Glutamatergic neuron (in vitro differentiated cells): ENCODE data around the gene GGNBP2. TPM values are rescaled to one million over a fixed set of nuclear protein-coding genes. Genes with fewer than 3 reads are reported as not detected.
A peak's percentile ranks its signal among the peaks of the same experiment; 100 is the strongest.

ENCODE experiments used
- DNase-seq: peaks from one replicate; pipeline ENCODE4 v3.0.0; 2022
- H3K27ac Mint-ChIP-seq: one replicate; pipeline ENCODE4 v1.8.0; 2020; ENCODE audit warnings: mild to moderate bottlenecking, mixed read lengths, inconsistent platforms; ENCODE audit not compliant: unreplicated experiment
- H3K27me3 Mint-ChIP-seq: one replicate; pipeline ENCODE4 v1.8.0; 2020; ENCODE audit warnings: mild to moderate bottlenecking, moderate library complexity, mixed read lengths, inconsistent platforms; ENCODE audit not compliant: unreplicated experiment
- H3K36me3 Mint-ChIP-seq: one replicate; pipeline ENCODE4 v1.8.0; 2020; ENCODE audit warnings: mild to moderate bottlenecking, mixed read lengths, inconsistent platforms; ENCODE audit not compliant: unreplicated experiment
- H3K4me1 Mint-ChIP-seq: one replicate; pipeline ENCODE4 v1.8.0; 2020; ENCODE audit warnings: mild to moderate bottlenecking, low read depth, mixed read lengths, inconsistent platforms; ENCODE audit not compliant: unreplicated experiment
- H3K4me3 Mint-ChIP-seq: one replicate; pipeline ENCODE4 v1.8.0; 2020; ENCODE audit warnings: mild to moderate bottlenecking, mixed read lengths, inconsistent platforms; ENCODE audit not compliant: unreplicated experiment
- H3K9me3 Mint-ChIP-seq: one replicate; pipeline ENCODE4 v1.8.0; 2020; ENCODE audit warnings: mild to moderate bottlenecking, moderate library complexity, mixed read lengths, inconsistent platforms; ENCODE audit not compliant: unreplicated experiment
- total RNA-seq: library from RNA; stranded (reverse); fragmentation: NEBNext Ultra II Directional; extraction: Animal tissue kit (Norgen Biotek cat#: 25700); gene quantifications from one replicate; pipeline ENCODE4 v1.2.1, GENCODE V29; 2021; ENCODE audit not compliant: unreplicated experiment
- TF ChIP-seq, protein P1 (sequence below): fragments of 200-600 bp; sonication (generic); IDR thresholded peaks from one replicate; pipeline ENCODE4 v1.5.0; 2021; ENCODE audit not compliant: partially characterized antibody, unreplicated experiment

The GGNBP2 gene
- total RNA-seq, 1 donor from 2014 or later: 105 TPM

- peaks cover 2% of the 10 kb centered on the region for H3K4me1 Mint-ChIP-seq
- H3K27me3 Mint-ChIP-seq: peaks cover 4% of the 10 kb centered on the region
- TF ChIP-seq, protein P1, sequence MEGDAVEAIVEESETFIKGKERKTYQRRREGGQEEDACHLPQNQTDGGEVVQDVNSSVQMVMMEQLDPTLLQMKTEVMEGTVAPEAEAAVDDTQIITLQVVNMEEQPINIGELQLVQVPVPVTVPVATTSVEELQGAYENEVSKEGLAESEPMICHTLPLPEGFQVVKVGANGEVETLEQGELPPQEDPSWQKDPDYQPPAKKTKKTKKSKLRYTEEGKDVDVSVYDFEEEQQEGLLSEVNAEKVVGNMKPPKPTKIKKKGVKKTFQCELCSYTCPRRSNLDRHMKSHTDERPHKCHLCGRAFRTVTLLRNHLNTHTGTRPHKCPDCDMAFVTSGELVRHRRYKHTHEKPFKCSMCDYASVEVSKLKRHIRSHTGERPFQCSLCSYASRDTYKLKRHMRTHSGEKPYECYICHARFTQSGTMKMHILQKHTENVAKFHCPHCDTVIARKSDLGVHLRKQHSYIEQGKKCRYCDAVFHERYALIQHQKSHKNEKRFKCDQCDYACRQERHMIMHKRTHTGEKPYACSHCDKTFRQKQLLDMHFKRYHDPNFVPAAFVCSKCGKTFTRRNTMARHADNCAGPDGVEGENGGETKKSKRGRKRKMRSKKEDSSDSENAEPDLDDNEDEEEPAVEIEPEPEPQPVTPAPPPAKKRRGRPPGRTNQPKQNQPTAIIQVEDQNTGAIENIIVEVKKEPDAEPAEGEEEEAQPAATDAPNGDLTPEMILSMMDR: no peak
- H3K36me3 Mint-ChIP-seq: peaks cover 5% of the 10 kb centered on the region
- H3K27ac Mint-ChIP-seq: no peak overlapping the region
- peak; percentile 35 for DNase-seq
- H3K4me3 Mint-ChIP-seq: peak overlapping the region; percentile 77
- H3K9me3 Mint-ChIP-seq: no peaks in the 10 kb centered on the region
These were observed 47.6 kb downstream of the GGNBP2 start for GRCh38 chr17:36592316-36592715.

- H3K4me3 Mint-ChIP-seq: peak overlapping the region; percentile 77
- TF ChIP-seq, protein P1: no peak
- peaks cover 4% of the 10 kb centered on the region for H3K27me3 Mint-ChIP-seq
- H3K9me3 Mint-ChIP-seq: no peaks in the 10 kb centered on the region
- peaks cover 2% of the 10 kb centered on the region for H3K4me1 Mint-ChIP-seq
- no peak overlapping the region for H3K27ac Mint-ChIP-seq
- H3K36me3 Mint-ChIP-seq: peaks cover 5% of the 10 kb centered on the region
- DNase-seq: no peak
These were observed 48.1 kb downstream of the GGNBP2 start for GRCh38 chr17:36592716-36593321.

DNA sequence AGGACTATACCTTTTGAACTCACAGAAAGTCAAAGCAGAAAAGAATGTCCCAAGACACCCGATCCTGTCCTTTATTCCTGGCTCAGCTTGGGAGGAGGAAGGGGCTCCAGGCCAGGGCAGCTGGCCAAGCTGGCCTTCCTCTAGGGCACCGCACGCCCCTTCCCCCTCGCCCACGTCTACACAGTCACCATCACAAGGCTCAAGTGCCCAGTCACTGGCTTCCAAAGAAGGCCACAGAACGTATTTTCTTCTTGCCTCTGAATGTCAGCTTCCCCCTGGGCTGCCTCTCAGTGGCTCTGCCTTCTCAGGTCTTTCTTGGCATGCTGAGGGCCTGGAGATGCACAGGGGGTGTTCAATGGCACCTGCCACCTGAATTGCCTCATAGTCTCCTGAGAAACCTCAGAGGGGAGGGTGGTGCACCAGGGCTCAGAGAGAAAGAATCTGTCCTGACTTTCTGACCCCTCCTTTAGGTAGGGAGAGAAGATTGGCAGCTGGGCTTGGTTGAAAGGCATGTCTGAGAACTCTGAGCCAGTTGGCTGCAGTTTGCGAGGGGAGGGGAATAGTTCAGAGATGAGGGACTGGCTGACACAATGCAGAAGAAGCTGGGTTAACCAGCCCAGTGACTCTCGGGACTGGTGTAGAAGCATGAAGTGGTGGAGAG, 49.1 kb downstream of the GGNBP2 start:
- peak overlapping the region; percentile 57 for H3K4me3 Mint-ChIP-seq
- peaks cover 2% of the 10 kb centered on the region for H3K4me1 Mint-ChIP-seq
- no peaks in the 10 kb centered on the region for H3K9me3 Mint-ChIP-seq
- peaks cover 4% of the 10 kb centered on the region for H3K27me3 Mint-ChIP-seq
- peaks cover 5% of the 10 kb centered on the region for H3K36me3 Mint-ChIP-seq
- no peak overlapping the region for H3K27ac Mint-ChIP-seq
- TF ChIP-seq, protein P1: no peak
- DNase-seq: no peak

- H3K36me3 Mint-ChIP-seq: peaks cover 5% of the 10 kb centered on the region
- TF ChIP-seq, protein P1: no peak
- H3K4me3 Mint-ChIP-seq: no peak overlapping the region
- peaks cover 2% of the 10 kb centered on the region for H3K4me1 Mint-ChIP-seq
- H3K27me3 Mint-ChIP-seq: peaks cover 4% of the 10 kb centered on the region
- no peaks in the 10 kb centered on the region for H3K9me3 Mint-ChIP-seq
- DNase-seq: no peak
- no peak overlapping the region for H3K27ac Mint-ChIP-seq
These were observed 50.1 kb downstream of the GGNBP2 start for GRCh38 chr17:36594626-36595401.
